Medulla oblongata (tissue), 1 donor: ENCODE measurements around the gene PHF8.

ENCODE experiments used
- DNase-seq: peaks from one replicate; pipeline ENCODE4 v3.0.0-alpha.2; 2015; ENCODE audit errors: extremely low spot score

The PHF8 gene

GRCh38 chrX:54024350-54024749 is 19.9 kb downstream of the PHF8 start:
- no peak for DNase-seq

GRCh38 chrX:54012830-54013500 is 31.3 kb downstream of the PHF8 start:
- no peak for DNase-seq

- no peak for DNase-seq
Observed at GRCh38 chrX:54007682-54008081, 36.6 kb downstream of the PHF8 start.

GRCh38 chrX:53997724-53998123 is 46.5 kb downstream of the PHF8 start:
- no peak for DNase-seq

GRCh38 chrX:53992589-53992988 is 51.7 kb downstream of the PHF8 start:
- DNase-seq: no peak

- DNase-seq: no peak
Observed at GRCh38 chrX:53990171-53990570, 54.1 kb downstream of the PHF8 start.

- DNase-seq: no peak
Observed at GRCh38 chrX:53984895-53985294, 59.4 kb downstream of the PHF8 start.

- DNase-seq: no peak
Observed at GRCh38 chrX:53974529-53974928, 69.7 kb downstream of the PHF8 start.

GRCh38 chrX:53969540-53969939 is 74.7 kb downstream of the PHF8 start:
- no peak for DNase-seq

- DNase-seq: no peak
Observed at GRCh38 chrX:53950130-53950733, 94.0 kb downstream of the PHF8 start.

- no peak for DNase-seq
Observed at GRCh38 chrX:53940180-53940579, 104.1 kb downstream of the PHF8 start.

GRCh38 chrX:53939127-53939526 is 105.1 kb downstream of the PHF8 start:
- DNase-seq: peak; percentile 2

- no peak for DNase-seq
Observed at GRCh38 chrX:53930515-53931380, 113.5 kb downstream of the PHF8 start.

GRCh38 chrX:53926030-53926429 is 118.2 kb downstream of the PHF8 start:
- DNase-seq: no peak

- DNase-seq: no peak
Observed at GRCh38 chrX:53918702-53919101, 125.6 kb downstream of the PHF8 start.

- DNase-seq: no peak
Observed at GRCh38 chrX:53900623-53901022, 143.7 kb downstream of the PHF8 start.

- no peak for DNase-seq
Observed at GRCh38 chrX:53895270-53895669, 149.0 kb downstream of the PHF8 start.
